ENCODE measurements around the gene RBM15B.

Gene RBM15B

GRCh38 chr3:51422211-51422610 is 31.1 kb downstream of the RBM15B start:
- no peak for DNase-seq (ENCODE audit: low read depth)
- no peak overlapping the region for H3K4me3 ChIP-seq (replicated peaks; ENCODE audit: low read depth, low read length)
- no peak for TF ChIP-seq CTCF (IDR thresholded peaks at IDR 0.05; ENCODE audit: low read length, missing control alignments)

GRCh38 chr3:51426921-51427320 is 35.8 kb downstream of the RBM15B start:
- no peak for DNase-seq (ENCODE audit: low read depth)
- TF ChIP-seq CTCF (IDR thresholded peaks at IDR 0.05; ENCODE audit: low read length, missing control alignments), result no peak
- no peak overlapping the region for H3K4me3 ChIP-seq (replicated peaks; ENCODE audit: low read depth, low read length)

- TF ChIP-seq CTCF (IDR thresholded peaks at IDR 0.05; ENCODE audit: low read length, missing control alignments), result no peak
- no peak overlapping the region for H3K4me3 ChIP-seq (replicated peaks; ENCODE audit: low read depth, low read length)
- DNase-seq (ENCODE audit: low read depth), result no peak
These were observed 38.1 kb downstream of the RBM15B start for GRCh38 chr3:51429138-51429537.

- DNase-seq (ENCODE audit: low read depth), result no peak
- no peak overlapping the region for H3K4me3 ChIP-seq (replicated peaks; ENCODE audit: low read depth, low read length)
- TF ChIP-seq CTCF (IDR thresholded peaks at IDR 0.05; ENCODE audit: low read length, missing control alignments), result no peak
These were observed 43.0 kb downstream of the RBM15B start for GRCh38 chr3:51434110-51434509.

GRCh38 chr3:51434746-51435327 is 43.8 kb downstream of the RBM15B start:
- H3K4me3 ChIP-seq (replicated peaks; ENCODE audit: low read depth, low read length), result no peak overlapping the region
- TF ChIP-seq CTCF (IDR thresholded peaks at IDR 0.05; ENCODE audit: low read length, missing control alignments), result peak; percentile 92
- DNase-seq (ENCODE audit: low read depth), result peak; percentile 72

- no peak overlapping the region for H3K4me3 ChIP-seq (replicated peaks; ENCODE audit: low read depth, low read length)
- no peak for TF ChIP-seq CTCF (IDR thresholded peaks at IDR 0.05; ENCODE audit: low read length, missing control alignments)
- DNase-seq (ENCODE audit: low read depth), result no peak
These were observed 46.0 kb downstream of the RBM15B start for GRCh38 chr3:51436998-51437639.
